Measurements from ENCODE around the gene STRADA.

Gene STRADA

DNA sequence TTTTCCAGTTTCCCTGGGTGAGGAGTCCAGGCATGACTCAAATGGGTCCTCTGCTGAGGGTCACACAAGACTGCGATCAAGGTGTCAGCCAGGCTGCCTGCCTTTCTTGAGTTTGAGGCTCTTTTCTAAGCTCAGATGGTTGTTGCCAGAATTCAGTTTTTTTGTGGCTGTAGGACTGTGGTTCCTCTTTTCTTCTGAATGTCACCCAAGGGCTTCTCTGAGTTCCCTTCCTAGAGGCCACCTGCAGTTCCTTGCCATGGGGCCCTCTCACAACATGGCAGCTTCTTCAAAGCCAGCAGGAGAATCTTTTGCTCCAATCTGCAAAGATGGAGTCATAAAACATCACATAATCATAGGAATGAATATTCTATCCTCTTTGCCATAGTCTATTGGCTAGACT, 59.2 kb downstream of the STRADA start:
- no peak for DNase-seq

DNA sequence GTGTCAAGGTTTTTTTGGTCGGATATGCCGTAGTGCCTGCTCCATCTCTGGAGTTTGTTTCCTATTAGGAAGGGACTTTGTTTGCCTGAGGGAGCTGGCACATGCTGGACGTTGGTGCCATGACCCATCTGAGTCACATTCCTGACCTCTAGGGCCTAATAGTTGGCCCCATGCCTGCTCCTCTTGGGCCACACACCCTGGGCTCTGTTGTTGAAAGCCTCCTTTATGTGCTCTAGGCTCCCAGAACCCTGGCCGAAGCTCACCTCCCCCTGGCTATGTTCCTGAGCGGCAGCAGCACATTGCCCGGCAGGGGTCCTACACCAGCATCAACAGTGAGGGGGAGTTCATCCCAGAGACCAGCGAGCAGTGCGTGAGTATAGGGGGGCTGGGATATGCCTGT, 60.1 kb downstream of the STRADA start:
- DNase-seq = no peak

DNA sequence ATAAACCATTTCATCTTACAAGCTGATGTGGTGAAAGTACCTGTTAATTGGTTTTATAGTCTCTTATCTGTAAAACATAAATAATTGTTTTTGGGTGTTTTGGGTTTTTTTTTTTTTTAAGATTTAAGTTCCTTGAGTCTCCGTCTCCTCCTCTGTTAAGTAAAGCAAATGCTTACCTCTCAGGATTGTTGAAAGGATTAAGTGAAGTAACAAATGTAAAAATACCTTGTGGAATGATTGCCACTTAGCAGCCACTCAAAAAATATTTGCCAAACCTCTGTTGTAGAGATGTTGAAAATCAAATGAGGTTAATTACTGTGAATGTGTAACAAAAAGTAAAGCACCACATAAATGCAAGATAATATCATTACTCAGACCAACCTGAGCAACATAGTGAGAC, 60.9 kb downstream of the STRADA start:
- DNase-seq = no peak

DNA sequence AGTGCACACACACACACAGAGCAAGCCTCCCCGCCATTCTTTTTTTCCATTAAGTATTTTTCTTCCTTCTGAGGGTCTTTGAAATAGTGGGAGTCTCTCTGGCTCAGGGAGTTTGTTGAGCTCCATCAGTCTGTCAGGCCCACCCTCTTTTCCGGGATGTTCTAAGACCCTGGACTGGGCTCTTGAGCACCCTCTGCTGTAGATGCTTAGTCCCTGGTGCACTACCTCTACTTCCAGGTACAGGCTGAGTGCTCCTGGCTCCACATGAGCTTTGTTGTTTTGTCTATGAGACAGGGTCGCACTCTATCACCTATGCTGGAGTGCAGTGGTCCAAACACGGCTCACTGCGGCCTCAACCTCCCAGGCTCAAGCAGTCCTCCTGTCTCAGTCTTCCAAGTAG, 62.4 kb downstream of the STRADA start:
- DNase-seq = no peak

DNA sequence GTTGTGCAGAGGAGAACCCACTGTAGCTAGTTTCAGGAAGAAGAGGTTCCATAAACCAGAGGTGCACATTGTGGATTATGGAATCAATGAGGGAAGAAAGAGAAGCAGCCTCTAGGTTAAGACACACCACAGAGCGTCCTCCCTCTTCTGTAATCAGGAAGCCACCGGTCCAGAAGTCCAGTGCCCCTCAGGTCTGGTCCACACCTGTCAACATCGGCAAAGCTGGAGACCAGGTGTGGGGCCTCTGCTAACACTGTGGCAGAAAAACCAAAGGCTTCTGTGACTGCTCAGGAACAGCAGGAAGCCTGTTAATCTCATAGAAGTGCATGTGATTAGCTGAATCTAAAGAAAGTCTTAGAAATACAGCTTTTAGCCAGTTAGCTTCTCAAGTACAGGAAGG, 65.0 kb downstream of the STRADA start:
- no peak for DNase-seq

DNA sequence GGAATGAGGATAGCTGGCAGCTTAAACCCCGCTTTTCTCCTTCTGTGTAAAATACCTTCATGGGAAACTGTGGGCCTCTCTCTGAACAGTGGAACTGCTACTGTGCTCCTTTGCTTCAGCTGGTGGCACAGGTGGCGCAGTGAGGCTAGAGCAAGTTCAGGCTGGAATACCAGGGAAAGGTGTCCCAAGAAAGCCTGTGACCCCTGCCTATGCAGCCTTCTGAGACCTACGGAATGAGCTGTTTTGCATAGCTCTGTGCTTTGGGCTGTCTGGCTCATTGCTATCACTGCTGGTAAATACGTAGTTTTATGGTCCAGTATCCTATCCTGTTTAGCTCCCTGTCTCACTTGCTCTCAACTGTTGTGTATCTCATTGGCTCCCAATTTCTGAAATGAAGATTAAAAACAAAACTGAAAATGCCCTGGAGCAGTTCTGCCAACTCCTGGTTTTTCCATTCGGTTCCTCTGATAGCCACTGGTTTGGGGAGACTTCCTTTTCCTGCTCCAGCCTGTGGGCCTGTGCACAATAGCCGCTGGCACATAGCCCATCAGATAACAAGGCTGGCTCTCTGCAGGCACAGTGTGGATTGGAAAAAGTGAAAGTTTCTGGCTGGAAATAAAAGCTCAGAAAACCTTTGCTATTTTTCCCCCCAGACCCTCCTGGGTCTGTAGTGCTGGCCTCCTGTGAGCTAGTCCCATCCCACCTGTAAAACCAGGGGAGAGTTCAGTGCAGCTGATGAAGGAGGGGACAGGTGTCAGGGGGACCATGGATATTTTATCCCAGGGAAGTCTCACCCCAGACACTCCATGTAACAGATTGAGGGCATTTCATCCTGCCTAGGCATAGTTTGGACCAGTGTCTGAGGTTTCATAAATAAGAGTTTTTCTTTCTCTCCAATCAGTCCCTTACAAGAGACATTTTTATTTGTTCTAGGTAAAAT, 65.7 kb downstream of the STRADA start:
- DNase-seq = no peak

DNA sequence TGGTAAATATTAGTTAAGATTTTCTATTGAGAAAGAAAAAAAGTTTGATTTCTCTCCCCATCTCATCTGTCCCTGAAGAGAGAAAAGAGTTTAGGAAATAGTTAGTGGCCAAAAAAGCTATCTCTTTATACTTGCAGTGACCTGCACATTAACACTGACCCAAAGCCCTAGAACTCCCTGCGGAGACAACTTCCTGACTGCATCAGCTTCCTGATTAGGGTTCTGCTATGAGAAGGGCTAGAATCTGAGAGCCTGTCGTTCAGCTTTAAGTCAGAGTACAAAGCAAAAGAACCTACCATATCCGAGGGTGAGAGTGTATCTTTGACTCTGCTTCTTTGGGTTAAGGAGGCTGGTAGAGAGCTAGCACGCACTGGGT, 66.4 kb downstream of the STRADA start:
- DNase-seq = no peak

DNA sequence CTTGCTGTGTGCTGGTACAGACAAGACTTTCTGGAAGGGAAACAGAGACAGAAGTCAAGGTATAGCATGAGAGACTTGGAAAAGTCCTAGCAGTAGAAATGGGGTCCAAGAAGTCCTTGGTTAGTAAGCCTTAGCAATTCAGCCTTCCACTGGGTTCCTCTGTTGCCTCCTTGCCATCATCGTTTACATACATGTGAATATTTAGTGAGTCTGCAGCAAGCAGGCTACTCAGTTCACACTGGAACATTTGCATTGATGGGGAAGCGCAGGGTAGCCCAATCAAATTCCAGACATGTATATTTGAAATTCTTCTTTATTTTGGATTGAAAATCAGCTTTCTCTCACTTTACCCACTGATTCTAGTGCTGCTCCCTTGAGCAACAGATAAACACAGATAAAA, 68.7 kb downstream of the STRADA start:
- DNase-seq = no peak

DNA sequence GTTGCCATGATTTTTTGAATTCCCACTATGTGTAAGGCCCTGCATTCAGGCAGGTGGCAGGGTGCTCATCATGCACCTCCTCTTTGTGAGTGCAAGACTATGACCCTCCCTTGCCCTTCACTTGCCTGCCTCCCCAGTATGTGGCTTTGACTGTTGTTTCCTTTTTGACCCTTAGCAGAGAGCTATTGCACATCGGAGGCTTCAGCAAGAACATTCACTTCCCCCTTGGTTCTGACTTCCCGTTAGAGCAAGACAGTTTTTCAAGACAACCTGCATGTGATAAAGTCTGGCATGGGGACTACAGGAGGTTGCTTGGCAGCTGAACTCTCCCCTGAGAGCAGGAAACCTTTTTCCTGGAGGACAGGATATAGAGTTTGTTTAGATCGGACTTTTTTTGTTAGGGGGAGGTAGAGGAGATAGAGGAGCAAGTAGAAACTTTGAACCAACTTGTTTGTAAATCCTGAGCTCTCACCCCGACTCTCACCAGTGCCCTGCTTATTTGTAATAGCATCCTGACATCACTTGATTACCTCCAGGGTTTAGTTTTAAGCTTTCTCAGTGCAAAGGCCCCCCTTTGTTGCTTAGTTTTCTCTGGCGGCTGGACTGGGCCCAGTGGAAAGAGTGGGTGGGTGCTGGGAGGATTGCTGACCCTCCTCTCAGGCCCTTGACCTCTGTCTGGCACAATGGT, 75.9 kb downstream of the STRADA start:
- no peak for DNase-seq

DNA sequence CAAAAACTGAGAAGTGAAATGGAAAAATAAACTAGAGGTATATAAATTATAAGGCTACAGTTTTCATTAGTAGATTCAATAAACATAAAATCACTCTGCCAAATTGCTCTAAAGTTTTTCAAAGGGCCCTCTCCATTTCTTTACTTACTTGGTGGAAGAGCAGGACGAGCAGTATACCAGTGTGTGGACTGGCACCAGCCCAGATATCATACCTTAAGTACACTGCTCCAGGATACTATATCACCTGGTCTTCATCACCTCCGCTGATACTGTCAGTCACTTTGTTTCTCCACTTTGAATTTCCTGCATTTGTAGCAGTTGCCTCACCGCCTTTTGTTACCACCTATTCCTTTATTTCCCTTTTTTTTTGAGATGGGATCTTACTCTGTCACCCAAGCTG, 81.7 kb downstream of the STRADA start:
- DNase-seq = no peak

DNA sequence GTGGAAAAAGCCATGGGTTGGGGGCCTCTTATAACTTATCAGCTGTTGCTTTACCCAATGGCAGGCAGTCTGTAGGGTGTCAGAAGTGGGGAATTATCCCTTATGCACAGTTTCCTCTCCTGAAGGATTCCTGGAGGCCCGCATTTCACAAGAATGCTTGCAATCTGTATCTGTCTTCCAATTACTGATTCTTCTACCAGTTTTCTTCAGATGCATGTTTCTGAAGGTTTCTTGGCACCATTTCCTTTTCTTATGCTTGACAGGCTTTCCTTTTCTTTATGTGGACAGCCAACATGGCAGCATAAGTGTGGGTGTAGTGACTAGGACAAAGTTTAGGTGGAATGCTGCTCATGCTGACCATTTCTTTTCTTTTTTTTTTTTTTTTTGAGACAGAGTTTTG, 83.2 kb downstream of the STRADA start:
- no peak for DNase-seq

DNA sequence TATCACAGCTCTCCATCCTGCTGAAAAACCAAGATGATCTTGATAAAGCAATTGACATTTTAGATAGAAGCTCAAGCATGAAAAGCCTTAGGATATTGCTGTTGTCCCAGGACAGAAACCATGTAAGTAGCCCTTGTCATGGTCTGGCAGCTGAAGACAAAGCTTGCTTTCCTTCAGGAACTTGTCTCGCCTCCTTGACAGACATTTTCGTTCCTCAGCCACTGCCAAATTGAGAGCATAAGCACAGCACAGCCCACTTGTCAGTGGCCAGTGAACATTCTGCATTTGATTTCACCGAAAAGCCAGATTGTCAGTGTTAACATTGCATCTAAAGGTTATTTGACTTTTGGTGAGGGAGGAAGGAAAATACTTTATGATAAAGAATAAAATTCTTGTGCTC, 83.8 kb downstream of the STRADA start:
- no peak for DNase-seq

DNA sequence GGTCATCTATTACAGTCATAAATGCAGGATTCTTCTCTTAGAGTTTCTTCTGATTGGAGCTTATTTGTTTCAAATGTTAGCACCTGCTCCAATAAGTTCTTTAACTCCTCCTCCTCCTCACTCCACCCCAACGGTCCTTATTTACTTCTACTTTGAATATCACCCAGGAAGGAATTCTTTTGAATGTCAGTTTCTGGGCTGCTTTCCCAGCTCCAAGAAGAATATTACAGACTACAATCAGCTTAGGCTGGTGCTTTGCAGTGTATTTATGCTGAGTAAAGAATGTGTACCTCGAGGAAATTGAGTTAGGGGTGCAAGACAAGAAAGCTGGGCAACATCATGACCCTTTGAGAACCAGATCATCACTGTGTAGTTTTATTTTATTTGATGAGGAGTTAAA, 88.5 kb downstream of the STRADA start:
- no peak for DNase-seq
